ENCODE results near the gene RBKS.
"Not testable (repeated sequence)": the region's sequence is repeated elsewhere in the genome, so short reads cannot be mapped to it uniquely, and the experiment has no call there.

The RBKS gene

GRCh38 chr2:27904405-27904665 lies 14.1 kb upstream of the RBKS start:
- FAIRE-seq = no peak

- FAIRE-seq = no peak
Observed at GRCh38 chr2:27903649-27904404, 13.6 kb upstream of the RBKS start.

- no peak for FAIRE-seq
Observed at GRCh38 chr2:27903018-27903417, 12.8 kb upstream of the RBKS start.

GRCh38 chr2:27902098-27902497 lies 11.9 kb upstream of the RBKS start:
- FAIRE-seq = no peak

GRCh38 chr2:27901234-27901633 lies 11.0 kb upstream of the RBKS start:
- FAIRE-seq = no peak

- no peak for FAIRE-seq
Observed at GRCh38 chr2:27897717-27898116, 7.5 kb upstream of the RBKS start.

- FAIRE-seq = no peak
Observed at GRCh38 chr2:27893006-27893405, 2.8 kb upstream of the RBKS start.

- FAIRE-seq = no peak
Observed at GRCh38 chr2:27891673-27892105, 1.5 kb upstream of the RBKS start.

GRCh38 chr2:27890924-27891672 lies 911 bp upstream of the RBKS start:
- no peak for FAIRE-seq

GRCh38 chr2:27889774-27890145 lies 427 bp downstream of the RBKS start:
- no peak for FAIRE-seq

GRCh38 chr2:27888790-27889189 lies 1.4 kb downstream of the RBKS start:
- no peak for FAIRE-seq

- no peak for FAIRE-seq
Observed at GRCh38 chr2:27887830-27888229, 2.4 kb downstream of the RBKS start.

GRCh38 chr2:27887111-27887510 lies 3.1 kb downstream of the RBKS start:
- FAIRE-seq = no peak

GRCh38 chr2:27886322-27886721 lies 3.9 kb downstream of the RBKS start:
- FAIRE-seq = no peak

GRCh38 chr2:27885661-27886060 lies 4.5 kb downstream of the RBKS start:
- FAIRE-seq = no peak

GRCh38 chr2:27885234-27885633 lies 5.0 kb downstream of the RBKS start:
- FAIRE-seq = no peak

GRCh38 chr2:27884601-27885000 lies 5.6 kb downstream of the RBKS start:
- FAIRE-seq = no peak

- not testable (repeated sequence) for FAIRE-seq
Observed at GRCh38 chr2:27882584-27882922, 7.6 kb downstream of the RBKS start.

- FAIRE-seq = not testable (repeated sequence)
Observed at GRCh38 chr2:27881815-27882583, 8.2 kb downstream of the RBKS start.

- FAIRE-seq = no peak
Observed at GRCh38 chr2:27878825-27879224, 11.4 kb downstream of the RBKS start.

- no peak for FAIRE-seq
Observed at GRCh38 chr2:27875089-27875881, 14.9 kb downstream of the RBKS start.

GRCh38 chr2:27873091-27873490 lies 17.1 kb downstream of the RBKS start:
- no peak for FAIRE-seq

- FAIRE-seq = no peak
Observed at GRCh38 chr2:27871802-27872201, 18.4 kb downstream of the RBKS start.

Data from G401.6 (cell line).